SW480 (cell line): ENCODE results near the gene SLC34A1.
"Not testable (repeated sequence)": the region's sequence is repeated elsewhere in the genome, so short reads cannot be mapped to it uniquely, and the experiment has no call there.

Experiments
- DNase-seq: peaks from one replicate; pipeline ENCODE4 v3.0.0-alpha.2; 2016; ENCODE audit warnings: low spot score

The SLC34A1 gene

DNA sequence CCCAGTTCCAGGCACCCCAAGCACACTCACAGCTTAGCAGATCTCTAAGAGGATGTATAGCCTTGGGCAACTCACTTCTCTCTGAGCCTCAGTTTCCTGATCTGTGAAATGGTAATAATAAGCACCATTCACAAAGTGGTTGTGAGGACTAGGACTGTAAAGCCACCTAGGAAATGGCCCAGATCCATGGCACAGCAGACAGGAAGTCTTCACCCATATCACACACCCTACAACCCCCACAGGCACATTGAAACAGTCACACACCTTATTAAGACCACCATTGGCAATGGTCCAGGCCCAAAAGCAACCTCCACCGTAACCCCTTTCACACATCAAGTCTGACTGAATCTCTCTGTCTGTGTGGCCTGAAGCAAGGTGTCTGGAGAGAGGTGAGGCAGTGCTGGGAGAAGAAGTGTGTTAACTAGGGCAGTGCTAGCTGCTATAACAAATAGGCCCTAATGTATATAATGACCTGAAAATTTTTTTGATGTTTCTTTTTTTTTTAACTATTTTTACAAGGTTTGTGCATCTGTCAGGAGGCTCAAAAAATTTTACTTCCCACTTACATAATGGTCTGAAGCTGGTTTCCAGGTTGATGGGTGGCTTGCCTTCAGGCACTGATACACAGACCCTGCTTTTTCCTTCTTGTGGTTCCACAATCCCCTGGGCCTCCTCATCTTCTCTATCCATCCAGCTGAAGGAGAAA lies 28.9 kb upstream of the SLC34A1 start:
- DNase-seq: no peak

DNA sequence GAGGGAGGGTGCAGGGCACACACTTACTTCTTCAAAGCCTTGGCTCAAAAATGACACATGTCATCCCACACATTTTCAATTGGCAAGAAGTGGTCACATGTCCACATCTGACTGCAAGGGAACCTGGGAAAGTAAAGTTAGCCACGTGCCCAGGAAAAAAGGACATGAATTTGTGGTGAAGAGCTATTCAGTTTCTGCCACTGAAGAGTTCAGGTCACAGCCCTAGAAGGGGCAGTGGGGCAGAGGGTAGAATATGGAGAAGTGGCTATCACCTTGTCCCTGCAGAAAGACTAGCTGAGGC lies 28.4 kb upstream of the SLC34A1 start:
- peak; percentile 44 for DNase-seq

DNA sequence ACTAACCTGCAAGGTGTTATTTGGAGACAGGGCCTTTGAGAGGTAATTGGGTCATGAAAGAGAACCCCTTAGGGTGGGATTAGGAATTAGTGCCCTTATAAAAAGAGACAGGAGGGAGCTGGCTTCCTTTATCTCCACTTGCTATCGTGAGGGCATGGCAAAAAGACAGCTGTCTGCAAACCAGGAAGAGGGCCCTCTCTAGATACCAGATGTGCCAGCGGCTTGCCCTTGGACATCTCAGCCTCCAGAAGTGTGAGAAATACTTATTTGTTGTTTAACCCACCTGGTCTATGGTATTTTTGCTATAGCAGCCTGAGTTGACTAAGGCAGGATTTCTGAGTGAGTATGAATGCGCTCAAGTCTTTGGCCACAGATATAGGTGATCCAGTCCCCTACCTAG lies 27.5 kb upstream of the SLC34A1 start:
- no peak for DNase-seq

DNA sequence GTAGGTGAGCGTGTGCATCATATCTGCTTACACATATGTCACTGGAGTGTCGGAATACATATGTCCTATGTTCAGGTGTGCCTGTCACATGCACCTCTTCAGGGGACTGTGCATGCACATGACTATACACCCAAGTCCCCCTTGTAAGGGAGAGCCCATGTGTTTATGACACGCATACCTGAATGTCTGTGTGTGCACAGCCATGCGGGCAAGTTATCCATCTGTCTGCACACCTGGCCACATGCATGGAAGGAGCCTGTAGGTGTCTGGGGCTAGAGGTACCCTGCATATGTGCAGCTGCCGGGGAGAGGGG lies 27.1 kb upstream of the SLC34A1 start:
- no peak for DNase-seq

DNA sequence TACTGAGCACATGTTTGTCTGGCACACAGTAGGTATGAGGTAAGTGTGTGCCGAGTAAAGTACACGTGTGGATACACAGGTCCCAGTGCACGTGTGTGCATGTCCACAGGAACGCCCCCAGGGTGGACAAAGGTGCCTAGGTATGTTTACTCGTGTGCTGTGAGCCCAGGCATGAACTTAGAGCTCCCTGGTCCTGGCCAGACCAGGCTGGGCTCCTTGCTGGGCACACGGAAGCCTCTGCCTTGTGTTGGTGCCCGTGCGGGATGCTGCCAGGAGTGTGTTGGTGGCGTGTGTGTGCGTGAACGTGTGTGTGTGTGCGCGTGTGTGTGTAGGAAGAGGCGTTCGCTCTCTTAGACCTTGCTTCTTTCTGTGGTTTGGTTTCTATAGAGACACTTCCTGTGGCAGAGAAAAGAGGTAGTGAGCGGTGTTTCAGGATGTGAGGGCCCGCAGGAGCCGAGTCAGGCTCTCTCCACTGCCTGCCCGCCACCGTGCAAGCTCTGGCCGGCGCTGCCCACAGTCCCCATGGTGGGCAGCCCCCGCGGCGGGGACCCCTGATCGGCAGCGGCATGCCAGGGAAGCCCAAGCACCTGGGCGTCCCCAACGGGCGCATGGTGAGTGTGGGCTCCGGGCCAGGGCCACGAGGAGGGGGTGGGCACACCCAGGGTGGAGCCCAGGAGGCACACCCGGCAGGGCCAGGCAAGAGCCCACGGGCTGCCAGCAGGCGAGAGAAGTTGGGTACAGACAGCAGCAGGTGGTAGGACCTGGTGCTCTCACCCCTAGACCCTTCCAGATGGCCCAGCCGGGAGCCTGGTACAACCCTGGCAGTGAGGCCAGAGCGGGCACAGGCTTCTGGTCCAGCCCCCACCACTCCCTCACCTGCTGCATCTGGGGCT lies 26.5 kb upstream of the SLC34A1 start, which contains the start of gene RGS14:
TSS of gene RGS14 (plus strand) at position 466 of the 893 bp plus-strand sequence. CDS start at position 567, 101 bp downstream.
- DNase-seq: peak; percentile 94

DNA sequence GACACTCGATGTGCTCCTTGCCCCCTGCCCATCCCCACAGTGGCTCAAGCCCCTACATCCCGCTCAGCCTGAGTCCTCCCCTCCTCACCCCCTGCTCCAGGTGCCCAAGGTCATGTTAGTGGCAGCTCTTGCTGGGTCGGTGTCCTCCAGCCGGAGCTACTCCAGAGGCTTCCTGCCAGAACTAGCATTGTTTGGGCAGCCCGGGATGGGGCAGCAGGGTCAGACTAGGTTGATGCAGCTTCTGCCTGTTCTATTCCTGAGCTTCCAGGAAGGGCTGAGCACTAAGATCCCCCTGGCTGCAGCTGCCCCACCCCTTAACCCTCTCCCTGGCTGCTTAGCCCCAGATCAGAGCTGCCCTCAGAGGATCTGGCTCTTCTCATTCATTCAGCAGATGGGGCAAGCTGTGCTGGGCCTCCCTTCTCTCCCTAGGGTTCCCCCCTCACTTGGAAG lies 25.8 kb upstream of the SLC34A1 start:
- DNase-seq: no peak

DNA sequence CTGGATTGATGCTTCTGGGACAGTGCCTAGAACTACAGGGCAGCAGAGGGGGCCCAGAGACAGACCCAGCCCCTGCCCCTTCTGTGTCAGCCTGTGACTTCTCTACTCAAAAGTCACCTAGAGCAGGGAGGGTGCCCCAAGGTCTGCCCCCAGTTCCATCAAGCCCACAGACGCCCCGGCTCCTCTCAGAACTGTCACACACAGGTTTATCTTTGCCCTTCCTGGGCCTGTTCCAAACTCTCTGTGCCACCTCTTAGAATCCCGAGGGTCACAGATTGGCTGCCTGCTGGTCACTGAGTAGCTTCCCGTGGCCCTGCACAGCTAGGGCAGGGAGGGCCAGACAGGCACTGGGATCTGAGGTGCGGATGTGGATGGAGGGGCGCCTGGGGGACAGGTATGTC lies 24.8 kb upstream of the SLC34A1 start:
- DNase-seq: no peak

DNA sequence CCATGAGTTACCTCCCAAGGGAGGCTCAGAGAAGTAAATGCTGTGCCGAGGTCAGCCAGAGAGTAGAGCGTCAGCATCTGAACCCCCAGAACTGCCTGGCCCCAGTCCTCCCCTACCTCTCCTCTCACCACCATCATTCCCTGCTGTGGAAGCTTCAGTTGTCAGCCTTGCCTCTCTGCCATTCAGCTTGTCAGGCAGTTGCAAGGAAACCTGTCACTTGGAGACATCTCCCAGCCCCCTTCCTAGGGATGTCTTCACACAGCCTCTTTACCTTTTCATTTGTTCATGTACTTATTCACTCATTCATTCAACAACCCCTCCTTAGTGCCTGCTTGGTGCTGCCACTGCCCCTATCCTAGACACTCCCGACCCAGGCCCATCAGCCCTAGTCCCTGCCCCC lies 24.4 kb upstream of the SLC34A1 start:
- no peak for DNase-seq

DNA sequence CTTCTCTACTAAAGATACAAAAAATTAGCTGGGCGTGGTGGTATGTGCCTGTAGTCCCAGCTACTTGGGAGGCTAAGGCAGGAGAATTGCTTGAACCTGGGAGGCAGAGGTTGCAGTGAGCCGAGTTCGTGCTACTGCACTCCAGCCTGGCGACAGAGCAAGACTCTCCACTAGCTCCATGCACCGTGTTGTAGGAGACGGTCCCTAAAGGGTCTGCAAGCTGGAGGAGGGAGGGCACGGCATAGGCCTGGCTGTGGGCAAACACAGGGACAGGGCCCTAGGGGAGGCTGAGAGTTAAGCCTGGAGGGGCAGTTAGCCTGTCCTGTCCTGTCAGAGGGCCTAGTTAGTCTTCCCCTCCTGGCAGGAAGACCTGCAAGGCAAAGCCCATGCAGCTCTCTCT lies 23.5 kb upstream of the SLC34A1 start:
- DNase-seq: not testable (repeated sequence)

DNA sequence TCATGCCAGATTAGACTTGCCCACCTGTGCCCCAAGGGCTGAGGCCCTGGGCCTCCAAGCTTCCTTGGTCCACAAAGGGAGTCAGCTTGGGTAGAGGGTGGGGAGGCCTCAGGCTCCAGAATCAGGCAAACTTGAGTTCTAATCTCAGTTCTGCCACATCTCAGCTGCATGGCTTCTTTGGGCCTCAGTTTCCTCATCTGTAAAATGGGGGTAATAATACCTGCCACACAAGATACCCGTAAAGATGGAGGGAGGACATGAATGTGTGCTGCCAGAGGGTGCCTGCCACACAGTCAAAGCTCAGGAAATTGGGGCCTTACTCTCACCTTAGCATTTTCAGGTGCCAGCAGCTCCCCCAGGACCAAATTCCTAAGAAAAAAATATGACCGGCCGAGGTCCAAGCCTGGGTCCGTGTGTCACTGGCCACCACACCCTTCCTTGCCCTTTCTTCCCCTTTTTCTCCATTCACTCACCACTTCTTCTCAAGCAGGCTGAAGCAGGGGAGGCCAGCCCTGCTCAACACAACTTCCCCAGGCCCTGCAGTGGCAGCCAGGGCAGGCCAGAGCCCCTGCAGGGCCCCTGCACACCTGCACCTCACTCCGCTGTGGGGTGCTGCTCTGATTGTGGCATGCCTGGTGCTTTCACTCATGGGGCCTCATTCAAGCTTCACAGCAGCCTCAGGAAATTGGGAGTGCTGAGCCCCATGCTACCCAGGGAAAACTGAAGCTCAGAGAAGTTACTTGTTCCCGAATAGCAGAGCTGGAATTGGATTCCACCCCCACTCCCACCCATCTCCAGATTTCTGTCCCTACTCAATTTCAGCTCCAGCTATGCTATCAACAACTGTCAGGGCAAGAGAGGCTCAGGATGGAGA lies 22.6 kb upstream of the SLC34A1 start:
- DNase-seq: no peak

DNA sequence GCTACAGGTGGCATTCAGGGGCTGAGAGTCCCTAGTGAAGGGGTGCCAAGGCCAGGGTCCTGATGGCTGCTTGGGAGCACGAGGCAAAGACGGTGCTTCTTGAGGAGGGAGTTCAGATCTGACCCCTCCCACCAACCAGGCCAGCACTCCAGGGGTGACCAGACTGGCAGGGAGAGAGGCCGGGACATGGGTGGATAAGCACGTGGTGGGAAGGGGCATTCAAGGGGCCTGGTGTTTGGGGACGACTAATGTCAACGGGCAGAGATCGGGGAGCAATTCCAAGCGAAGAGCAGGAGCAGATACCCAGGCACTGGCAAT lies 22.0 kb upstream of the SLC34A1 start:
- DNase-seq: no peak

DNA sequence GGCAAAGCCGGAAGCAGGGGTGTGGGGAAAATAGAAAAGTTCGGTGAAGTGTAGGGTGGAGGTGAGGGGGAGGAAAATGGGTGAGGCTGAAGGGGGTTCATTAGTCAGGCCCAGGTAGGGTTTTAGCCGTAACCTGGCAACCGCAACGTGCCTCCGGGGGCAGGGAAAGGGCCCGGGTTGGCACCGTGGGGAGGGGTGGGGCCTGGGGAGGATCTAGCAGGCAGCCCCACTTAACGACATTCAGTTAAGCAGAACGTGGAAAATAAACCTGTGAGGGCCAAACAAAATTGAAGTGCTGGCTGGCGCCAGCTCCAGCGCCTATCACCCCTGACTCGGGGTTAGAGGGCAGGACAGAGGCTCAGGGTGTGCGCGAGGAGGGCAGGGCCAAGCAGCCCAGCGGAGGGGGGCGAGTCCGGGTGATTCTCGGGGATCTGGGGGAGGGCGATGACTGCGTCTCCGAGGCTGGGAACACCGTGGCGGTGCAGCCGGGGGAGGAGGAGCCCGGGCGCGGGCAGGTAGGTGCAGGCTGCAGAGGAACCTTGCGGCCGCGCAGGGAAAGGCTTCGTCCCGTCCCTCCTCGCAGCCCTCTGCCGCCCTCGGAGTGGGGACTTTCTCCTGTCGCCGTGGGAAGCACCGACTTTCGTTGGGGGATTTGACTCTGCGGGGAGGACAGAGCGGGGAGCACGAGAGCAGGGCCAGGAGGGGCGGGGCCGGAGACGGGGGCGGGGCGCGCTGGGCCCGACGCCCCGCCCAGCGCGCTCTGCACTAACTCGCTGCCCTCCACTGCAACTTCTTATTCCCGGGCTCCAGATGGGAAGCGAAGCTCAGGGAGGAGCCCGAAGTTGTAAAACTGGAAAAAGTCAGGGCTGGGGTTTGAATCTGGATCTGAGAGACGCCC lies 21.4 kb upstream of the SLC34A1 start:
- peak; percentile 66 for DNase-seq

DNA sequence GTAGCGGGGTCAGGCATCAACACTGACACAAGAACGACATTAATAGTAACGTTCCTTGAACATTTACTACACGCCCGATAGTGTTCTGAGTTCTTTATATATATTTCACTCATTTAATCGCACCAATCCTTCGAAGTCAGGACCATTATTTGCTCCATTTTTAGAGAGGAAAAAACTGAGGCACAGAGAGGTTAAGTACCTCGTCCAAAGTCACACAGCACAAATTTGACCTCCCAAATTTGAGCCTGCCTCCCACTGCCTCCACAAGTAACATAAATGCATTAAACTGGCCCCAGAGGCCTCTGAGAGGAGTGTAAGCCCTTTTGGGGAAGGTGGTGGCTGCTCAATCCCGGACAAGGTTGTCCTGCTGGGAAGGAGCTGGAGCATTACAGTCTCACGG lies 20.7 kb upstream of the SLC34A1 start:
- no peak for DNase-seq

DNA sequence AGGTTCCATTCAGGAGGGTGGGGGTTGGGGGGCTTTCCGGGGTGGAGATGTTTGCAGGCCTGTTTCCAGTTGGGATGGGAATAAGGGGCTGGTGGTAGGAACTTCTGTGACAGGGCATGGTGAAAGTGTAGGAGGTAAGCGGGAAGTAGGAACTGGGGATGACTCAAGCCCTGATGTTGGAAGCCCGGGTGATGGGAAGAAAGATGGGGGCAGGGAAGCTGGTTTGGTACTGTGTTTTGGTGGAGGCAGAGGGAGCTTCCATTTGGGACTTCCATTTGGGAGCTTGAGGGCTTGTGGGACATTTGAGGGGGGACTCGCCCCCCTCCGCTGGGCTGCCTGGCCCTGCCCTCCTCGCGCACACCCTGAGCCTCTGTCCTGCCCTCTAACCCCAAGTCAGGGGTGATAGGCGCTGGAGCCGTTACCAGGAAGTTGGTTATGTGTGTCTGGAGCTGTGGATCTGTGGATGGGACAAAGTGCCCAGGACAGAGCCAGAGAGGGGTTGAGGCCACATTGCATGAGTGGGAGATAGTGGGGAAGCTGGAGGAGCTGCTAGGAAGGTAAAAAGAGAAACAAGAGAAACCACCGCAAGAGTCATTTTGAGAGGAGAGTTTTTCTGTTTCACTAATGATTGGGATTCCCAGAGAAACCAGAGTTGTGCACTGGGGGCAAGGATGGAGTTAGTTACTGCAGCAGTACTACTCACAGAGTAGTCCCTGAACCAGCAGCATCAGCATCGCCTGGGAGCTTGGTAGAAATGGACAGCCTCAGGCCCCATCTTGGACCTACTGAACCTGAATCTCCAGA lies 19.9 kb upstream of the SLC34A1 start:
- no peak for DNase-seq

DNA sequence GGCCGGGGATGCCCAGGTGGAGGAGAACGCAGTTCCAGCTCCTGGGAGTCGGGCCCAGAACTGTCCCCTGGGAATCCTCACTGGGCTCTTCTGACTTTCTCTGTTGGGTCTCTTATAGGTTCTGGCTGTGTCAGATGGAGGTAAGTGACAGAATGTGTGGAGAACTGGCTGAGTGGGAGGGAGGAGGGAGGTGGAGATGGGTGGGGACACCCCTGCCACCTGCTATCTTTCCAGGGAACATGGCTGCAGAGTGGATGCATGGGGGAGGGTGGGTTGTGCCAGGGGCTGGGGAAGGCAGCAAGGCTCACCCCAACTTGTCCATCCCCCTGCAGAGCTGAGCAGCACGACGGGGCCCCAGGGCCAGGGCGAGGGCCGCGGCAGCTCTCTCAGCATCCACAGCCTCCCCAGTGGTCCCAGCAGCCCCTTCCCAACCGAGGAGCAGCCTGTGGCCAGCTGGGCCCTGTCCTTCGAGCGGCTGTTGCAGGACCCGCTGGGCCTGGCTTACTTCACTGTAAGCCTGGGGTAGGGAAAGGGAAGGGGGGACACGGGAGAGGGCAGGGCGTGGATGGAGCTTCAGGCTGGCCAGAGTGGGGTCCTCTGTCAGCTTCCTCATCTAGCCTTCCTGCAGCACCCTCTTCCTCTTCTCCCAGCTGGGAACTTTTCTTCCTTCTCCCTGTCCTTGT lies 18.2 kb upstream of the SLC34A1 start:
- DNase-seq: no peak

DNA sequence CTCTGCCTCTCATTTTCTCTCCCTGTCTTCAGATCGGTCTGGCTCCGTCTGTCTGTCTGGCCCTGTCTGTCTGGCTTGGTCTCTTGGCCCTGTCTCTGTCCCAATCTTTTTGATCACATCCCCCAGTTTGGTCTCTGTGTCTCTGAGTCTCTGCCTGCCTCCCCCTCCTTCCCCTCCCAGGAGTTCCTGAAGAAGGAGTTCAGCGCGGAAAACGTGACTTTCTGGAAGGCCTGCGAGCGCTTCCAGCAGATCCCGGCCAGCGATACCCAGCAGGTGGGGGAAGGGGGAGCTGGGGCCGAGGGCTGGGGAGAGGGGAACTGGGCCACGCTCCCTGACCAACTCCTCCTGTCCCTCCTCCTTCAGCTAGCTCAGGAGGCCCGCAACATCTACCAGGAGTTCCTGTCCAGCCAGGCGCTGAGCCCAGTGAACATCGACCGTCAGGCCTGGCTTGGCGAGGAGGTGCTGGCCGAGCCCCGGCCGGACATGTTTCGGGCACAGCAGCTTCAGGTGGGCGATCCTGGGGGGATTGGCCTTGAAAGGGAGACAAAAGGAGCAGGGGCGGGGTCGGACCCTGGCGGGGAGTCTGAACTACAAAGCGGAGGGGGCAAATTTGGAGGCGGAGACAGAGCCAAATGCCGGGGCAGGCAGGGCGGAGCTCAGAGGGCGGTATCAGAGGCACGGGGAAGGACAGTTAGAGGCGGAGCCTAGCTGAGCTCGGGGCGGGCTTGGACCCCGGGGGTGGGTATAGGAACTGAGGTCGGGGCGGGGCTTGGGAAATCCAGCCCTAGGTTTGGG lies 17.5 kb upstream of the SLC34A1 start:
- no peak for DNase-seq

DNA sequence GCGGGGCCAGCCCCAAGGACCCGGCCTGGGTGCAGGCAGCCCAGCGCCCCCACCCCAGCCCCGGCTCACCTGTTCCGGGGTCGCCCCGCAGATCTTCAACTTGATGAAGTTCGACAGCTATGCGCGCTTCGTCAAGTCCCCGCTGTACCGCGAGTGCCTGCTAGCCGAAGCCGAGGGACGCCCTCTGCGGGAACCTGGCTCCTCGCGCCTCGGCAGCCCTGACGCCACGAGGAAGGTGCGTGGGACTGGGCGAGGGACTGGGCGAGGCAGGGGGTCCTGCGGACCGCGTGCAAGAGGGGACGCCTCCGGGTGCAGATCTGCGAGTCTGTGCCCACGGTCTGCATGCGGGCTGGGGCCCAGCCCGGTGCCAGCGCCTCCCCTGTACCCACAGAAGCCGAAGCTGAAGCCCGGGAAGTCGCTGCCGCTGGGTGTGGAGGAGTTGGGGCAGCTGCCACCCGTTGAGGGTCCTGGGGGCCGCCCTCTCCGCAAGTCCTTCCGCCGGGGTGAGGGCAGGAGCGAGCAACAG lies 16.8 kb upstream of the SLC34A1 start:
- DNase-seq: no peak

DNA sequence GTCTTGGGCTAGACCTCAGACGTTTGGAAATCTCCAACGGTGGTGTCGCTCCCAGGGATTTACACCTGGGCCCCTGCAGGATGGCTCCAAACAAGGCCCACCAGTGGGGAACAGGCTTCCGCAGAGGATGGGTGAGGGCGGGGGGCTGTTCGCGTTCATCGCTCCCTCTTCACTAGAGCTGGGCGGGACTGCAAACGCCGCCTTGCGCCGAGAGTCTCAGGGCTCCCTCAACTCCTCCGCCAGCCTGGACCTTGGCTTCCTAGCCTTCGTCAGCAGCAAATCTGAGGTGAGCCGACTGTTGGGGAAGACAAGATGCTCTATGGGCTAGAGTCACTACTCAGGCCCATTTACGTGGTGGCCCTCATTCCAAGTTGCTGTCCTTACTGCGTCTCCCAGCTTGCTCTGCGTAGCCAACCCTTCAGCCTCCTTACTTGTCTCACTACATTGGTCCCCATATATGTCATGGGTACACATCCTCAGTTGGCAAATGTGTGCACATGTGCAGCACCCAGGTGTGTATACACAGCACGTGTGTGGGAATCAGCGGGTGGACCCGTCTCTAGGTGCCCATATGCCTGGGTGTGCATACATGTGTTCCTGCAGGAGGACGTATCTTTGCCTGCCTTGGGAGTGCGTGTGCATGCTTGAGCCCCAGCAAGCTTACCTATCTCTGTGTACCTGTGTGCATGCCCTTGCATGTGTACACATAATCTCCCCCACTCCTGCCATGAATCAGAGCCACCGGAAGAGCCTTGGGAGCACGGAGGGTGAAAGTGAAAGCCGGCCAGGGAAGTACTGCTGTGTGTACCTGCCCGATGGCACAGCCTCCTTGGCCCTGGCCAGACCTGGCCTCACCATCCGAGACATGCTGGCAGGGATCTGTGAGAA lies 16.0 kb upstream of the SLC34A1 start:
- no peak for DNase-seq
